ENCODE measurements around the gene ETFA.

ETFA gene

DNA sequence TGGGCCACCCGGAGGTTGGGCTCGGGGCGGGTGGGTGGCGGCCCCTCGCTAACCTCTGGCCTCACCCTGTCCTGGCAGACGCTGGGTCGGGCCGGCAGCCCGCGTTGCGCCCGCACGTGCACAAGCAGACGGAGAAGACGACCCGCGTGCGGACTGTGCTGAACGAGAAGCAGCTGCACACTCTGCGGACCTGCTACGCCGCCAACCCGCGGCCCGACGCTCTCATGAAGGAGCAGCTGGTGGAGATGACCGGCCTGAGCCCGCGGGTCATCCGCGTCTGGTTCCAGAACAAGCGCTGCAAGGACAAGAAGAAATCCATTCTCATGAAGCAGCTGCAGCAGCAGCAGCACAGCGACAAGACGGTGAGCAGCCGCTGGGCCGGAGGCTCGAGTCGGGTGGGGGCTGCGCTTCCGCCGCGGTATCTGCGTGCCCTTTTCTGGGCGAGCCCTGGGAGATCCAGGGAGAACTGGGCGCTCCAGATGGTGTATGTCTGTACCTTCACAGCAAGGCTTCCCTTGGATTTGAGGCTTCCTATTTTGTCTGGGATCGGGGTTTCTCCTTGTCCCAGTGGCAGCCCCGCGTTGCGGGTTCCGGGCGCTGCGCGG is 29.0 kb upstream of the ETFA start:
- no peak for DNase-seq

DNA sequence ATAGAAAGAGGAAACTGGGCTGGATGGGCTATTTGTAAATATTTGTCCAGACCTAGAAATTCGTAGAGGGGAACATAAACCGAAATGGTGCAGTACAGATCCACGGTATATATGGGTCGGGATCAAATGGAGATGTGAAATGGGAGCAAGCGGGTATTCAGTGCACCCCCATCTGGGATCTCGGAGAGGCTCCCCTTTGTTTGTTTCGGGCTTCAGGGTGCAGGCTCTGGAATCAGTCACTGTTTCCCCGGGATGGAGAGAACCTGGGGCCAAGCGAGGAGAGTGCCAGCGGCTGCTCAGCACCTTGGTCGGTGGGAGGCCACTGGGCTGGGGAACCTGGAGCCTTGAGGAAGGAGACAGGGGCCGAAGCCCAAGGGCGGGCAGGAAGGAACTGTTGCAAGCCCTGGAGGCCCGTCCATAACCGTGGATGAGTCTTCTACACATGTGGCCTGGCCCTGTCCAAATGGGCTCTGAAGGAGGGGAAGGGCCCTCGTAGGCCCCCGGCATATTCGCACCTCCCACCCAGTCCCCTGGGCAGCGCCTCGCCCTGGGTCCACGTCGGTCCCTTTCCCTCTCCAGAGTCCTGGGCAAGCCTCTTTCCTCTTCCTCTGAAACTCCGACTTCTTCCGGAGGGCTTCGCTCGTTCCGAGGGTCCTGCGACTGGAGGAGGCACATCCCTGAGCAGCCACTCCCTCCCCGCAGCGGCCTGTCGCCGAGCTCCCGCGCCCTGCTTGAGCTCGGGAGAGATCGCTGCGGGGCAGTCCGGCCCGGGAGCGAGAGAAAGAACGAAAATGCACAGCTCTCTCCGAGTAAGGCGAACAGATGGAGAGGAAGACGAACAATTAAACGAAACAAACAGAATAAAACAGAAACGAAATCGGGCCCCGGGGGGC is 28.3 kb upstream of the ETFA start:
- no peak for DNase-seq

- DNase-seq, result no peak
Observed at GRCh38 chr15:76338486-76339304, 27.4 kb upstream of the ETFA start.

DNA sequence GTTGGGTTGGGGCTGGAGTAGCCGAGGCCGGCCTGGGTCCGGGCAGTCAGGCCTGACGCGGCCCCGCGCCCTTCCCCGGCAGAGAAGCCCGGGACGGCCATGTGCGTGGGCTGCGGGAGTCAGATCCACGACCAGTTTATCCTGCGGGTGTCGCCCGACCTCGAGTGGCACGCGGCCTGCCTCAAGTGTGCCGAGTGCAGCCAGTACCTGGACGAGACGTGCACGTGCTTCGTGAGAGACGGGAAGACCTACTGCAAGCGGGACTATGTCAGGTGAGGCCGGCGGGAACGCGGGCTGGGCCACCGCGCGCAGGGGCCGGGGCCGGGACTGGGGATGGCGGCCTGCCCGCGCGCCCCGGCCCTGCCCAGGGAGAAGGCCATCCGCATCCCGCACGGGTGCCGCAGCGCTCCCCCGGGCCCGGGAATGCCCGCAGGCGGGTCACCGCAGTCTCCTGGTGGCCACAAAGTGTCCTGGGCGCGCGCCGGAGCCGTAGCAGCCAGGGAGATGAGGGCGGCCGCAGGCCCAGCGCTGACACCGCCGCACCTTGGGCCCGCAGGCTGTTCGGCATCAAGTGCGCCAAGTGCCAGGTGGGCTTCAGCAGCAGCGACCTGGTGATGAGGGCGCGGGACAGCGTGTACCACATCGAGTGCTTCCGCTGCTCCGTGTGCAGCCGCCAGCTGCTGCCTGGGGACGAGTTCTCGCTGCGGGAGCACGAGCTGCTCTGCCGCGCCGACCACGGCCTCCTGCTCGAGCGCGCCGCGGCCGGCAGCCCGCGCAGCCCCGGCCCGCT is 26.6 kb upstream of the ETFA start:
- DNase-seq, result no peak

DNA sequence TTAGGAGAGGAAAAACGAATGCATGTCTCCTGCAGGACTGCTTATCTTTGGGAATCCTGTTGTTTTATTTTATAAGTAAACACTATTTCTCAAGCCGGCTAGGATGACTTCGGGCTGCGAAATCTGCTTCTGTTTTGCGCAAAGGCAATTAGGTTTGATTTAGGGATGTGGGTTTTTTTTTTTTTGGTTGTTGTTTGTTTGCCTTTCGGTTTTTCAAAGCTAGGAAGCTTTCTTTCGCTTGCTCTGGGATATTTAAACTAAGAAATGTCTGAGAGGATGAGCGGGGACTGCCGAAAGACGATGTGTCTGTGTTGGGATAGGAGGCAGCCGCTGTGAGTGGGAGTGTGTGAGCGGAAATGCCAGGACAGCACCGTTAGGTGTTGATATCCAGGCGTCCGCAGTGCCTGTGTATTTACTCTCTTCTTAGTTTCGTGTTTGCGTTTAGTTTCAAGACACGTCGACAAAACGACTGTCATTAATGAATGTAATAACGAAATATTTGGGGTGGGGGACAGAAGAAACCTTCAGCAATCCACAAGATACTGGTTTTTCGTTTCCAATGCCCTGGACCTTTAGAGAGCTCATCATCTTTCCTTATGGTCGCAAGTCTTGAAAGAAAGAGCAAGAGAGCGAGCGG is 25.9 kb upstream of the ETFA start:
- DNase-seq, result no peak

DNA sequence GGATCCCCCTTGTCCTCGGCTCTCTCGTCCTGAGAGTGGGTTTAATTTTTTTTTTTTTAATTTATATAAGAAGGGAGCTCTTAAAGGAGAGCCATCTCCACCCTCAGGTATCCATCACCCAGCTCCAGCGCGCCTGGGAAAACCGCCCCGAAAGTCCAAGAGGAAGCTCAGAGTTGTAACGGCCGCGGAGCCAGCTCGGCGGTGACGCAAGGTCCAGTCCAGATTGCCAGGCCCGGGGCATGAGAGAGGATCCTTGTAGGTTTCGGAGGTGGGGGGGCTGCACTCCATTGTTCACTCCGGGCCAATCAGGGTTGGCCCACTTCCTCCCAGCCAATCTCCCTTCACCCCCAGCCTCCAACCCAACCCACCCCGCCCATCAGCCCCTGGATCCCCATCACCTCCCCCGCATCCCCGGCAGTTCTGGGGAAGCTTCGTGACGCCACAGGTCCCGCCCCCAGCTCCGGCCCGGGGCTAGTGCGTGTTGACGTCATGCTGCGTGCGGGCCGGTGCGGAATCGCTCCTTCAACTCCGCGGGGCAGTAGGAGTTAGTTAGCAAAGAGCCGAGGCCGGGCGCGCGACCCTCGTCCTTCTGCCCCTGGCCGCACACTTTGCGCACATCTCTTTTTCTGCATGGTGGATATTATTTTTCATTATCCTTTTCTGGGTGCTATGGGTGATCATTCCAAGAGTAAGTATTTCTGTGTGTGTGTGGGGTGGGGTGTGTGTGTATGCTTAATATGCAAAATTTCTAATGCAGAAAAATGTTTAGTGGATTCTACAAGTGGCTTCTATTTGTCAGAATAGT is 25.2 kb upstream of the ETFA start, which contains the start of gene ISL2:
Gene ISL2, plus strand, starts transcription at position 520 of the 805 bp plus-strand sequence. Its CDS starts 111 bp downstream, at position 631.
- DNase-seq, result no peak

DNA sequence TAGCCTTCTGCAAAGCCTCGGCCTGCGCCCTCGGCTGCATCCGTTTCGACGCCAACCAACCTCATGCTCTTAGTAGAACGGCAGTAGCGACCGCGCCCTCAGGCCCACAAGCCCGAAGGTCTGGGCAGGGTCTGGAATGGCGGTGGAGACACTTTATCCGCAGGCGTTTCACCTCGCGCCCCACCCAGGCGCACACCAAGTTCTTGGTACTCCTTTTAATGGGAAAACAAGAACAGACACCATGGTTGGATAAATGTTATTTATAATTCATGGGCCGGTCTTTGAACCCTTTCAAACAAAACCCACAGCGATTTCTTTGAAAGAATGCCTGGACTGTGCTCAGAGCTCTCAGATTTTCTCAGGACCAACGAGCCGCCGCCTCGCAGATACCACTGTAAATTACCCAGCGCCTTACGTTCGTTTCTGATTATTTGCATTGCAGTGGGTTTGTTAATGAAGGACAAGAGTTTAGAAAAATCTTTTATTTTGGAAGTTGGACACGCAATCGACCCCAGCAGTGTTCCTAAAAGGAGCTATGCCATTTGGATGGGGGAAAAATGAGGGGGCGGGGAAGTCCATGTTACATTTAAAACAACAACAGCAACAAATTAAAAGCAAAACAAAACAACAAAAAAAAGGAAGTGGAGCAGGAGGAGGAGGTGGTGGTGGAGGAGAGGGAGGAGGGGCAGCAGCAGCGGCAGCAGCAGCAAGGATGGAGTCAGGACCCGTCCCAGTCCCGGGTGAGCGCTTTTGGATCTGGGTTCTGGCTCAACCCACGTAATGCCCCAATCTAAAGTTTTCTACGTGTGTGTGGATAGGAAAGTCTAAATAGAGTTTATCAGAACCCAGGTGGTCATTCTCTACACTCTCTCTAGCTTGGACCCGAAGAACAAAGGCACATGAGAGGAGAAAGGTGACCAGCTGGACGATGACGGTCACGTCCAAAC is 24.3 kb upstream of the ETFA start:
- DNase-seq, result no peak

DNA sequence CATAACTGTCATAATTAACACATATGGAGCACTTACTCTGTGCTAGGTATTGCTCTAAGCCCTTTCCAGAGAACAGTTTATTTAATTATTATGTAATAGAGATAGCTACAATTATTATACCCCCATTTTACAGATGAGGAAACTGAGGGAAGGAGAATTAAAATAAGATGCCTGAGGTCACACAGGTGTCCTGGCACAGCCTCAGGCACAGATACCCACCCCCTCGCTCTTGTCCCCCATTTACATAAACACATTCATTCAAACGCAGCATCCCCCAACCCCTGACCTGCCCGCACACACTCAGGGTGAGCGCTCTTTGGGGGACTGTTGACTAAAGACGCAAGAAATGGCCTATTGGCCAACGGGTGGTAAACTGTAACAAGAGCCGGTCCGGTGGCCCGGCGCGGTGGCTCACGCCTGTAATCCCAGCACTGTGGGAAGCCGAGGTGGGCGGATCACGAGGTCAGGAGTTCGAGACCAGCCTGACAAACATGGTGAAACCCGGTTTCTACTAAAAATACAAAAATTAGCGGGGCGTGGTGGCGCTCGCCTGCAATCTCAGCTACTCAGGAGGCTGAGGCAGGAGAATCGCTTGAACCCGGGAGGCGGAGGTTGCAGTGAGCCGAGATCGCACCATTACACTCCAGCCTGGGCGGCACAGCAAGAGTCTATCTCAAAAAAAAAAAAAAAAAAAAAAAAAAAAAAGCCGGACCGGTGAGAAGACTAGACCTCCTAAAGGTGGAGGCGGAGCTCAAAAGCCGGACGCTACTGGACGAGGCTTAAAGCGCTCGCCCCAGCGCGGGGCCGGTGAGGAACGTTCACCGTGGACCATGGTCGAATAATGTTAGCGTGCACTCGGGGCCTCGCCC is 23.4 kb upstream of the ETFA start:
- DNase-seq, result no peak

- DNase-seq, result no peak
Observed at GRCh38 chr15:76333720-76334437, 22.6 kb upstream of the ETFA start.

DNA sequence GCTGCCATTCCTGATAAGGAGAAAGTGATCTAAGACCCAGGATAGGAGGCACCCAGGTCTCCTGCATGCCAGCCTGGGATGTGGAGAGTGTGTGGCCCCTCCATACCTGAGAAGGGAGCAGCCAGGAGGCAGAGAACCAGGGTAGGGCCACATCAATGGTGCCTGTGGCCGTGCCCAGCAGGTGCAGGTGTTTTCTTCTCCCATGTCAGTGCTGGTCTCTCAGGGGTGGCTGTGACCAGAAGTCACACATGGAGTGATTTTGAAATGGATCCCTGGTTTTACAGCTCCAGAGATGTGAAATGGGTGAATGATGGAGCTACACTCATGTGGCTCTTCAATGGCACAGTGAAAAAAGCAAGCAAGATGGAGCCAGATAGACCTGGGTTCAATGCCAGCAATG is 22.0 kb upstream of the ETFA start:
- DNase-seq, result no peak

GRCh38 chr15:76332796-76333195 is 21.5 kb upstream of the ETFA start:
- no peak for DNase-seq

DNA sequence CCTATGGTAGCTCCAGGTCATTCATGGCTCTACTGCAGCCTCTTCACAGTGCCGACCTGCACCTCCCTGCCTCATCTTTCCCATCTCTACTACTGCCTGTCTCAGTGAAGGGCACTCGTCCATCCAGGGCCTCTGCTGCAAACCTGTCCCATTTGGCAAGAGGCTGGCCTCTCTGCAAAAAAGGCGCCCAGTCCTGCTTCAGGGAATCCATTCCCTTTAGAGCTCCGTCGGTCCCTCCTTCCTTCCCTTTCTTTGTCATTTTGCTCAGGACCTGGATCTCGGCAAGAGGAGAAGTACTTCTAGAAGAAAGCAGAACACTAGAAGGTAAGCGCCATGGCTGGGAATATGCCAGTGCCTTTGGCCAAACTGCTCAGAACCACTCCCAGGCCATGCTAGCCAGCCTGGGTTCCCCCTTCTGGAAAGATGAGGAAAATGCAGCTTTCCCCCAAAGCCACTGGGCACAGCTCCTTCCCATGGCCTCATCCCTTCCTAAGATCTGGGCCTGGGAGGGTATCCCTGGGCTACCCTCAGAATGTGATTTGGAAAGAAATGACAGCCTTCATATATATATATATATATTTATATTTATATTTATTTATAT is 18.9 kb upstream of the ETFA start:
- no peak for DNase-seq

DNA sequence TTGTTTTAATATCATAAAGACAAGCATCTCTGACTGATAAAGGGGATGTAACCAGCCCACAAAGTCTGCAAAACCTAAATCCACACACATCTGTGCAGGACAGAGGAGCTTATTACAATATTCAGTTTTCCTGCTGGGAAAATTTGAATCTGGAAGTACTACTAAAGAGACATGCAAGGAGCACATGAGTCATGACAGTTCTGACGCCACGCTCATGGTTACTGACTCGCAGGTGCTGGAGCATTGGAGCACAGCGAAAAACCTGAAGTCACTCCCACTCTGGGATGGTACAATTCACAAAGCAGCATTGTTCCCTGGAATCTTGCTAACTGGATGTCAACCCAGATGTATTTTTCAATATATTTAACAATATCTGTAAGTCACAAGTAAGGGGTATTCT is 17.7 kb upstream of the ETFA start:
- DNase-seq, result no peak

DNA sequence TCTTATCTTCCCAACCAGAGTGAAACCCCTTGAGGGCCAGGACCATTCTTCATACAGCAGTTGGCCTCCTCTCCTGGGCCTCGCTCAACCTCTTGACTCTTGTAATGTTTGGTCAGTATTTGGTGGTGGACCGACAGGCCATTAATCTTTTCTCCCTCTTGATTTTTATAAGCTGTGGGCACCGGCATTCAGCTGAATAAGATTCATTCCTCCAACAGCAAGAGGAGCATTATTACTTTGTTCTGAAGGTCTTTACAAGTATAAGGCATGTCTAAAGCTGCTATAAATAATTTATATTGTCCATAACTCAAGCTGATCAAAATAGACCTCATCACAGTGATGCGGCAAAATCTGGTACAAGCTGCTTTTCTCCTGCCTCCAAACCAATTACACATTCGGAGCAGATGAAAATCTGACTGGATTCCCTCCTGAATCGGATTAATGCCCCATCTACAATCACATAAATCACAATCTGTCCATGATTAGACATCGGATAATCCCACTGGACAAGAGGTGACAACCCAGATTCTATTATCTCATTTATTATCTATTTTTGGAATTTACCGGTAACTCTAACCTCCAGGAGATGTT is 16.9 kb upstream of the ETFA start:
- DNase-seq, result no peak

DNA sequence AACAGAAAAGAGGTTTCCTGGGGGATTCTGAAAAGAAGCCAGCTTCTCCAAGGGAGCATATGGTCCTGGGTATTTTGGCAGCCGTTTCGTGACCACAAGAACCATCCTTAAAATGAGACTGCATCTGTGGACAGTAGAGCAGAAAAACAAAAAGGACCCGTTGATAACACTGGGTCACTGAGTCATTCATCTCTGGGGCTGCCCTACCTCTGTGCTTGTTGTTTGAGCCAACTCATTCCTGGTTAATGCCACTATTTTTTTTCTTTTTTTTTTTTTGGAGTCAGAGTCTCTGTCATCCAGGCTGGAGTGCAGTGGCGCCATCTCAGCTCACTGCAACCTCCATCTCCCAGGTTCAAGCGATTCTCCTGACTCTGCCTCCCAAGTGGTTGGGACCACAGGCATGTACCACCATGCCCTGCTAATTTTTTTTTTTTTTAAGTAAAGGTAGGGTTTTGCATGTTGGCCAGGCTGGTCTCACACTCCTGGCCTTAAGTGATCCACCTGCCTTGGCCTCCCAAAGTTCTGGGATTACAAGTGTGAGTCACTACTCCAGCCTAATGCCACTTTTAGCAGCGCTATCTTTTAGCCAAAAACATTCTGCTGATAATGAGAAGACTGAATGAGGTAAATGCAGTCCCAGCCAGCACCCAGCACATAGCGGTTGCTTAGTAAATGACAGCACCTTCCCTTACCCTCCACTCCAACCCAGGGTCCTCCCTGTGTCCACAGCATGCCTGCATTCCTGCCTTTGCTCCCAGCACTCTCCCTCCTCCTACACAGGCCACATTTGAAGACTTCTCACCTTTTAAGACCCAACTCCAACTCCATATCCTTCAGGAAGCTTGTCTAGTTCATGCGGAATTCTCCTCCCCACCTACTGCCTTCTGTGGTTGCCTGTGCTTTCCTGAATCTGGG is 16.2 kb upstream of the ETFA start:
- no peak for DNase-seq

- no peak for DNase-seq
Observed at GRCh38 chr15:76325704-76326103, 14.4 kb upstream of the ETFA start.

Measured in NCI-H1436 treated with DMSO at 0.1 percent for 48 hours (cell line).